ENCODE measurements around the gene ETS2.
"Not testable (repeated sequence)": the region's sequence is repeated elsewhere in the genome, so short reads cannot be mapped to it uniquely, and the experiment has no call there.

ETS2 gene

GRCh38 chr21:38839328-38840286 lies 33.9 kb downstream of the ETS2 start:
- DNase-seq = no peak

- no peak for DNase-seq
These were observed 34.9 kb downstream of the ETS2 start for GRCh38 chr21:38840456-38841300.

GRCh38 chr21:38841472-38841871 lies 35.7 kb downstream of the ETS2 start:
- no peak for DNase-seq

- DNase-seq = no peak
These were observed 36.4 kb downstream of the ETS2 start for GRCh38 chr21:38842079-38842478.

GRCh38 chr21:38843379-38843778 lies 37.6 kb downstream of the ETS2 start:
- DNase-seq = no peak

GRCh38 chr21:38843806-38844503 lies 38.2 kb downstream of the ETS2 start:
- no peak for DNase-seq

GRCh38 chr21:38845374-38845773 lies 39.6 kb downstream of the ETS2 start:
- DNase-seq = not testable (repeated sequence)

- no peak for DNase-seq
These were observed 41.8 kb downstream of the ETS2 start for GRCh38 chr21:38847556-38847955.

- DNase-seq = no peak
These were observed 42.5 kb downstream of the ETS2 start for GRCh38 chr21:38848187-38848609.

- no peak for DNase-seq
These were observed 44.0 kb downstream of the ETS2 start for GRCh38 chr21:38849776-38850175.

GRCh38 chr21:38850277-38850951 lies 44.7 kb downstream of the ETS2 start:
- no peak for DNase-seq

GRCh38 chr21:38851101-38851500 lies 45.4 kb downstream of the ETS2 start:
- no peak for DNase-seq

- DNase-seq = no peak
These were observed 46.5 kb downstream of the ETS2 start for GRCh38 chr21:38852278-38852677.

- DNase-seq = no peak
These were observed 47.0 kb downstream of the ETS2 start for GRCh38 chr21:38852708-38853107.

GRCh38 chr21:38853421-38853919 lies 47.7 kb downstream of the ETS2 start:
- DNase-seq = no peak

- no peak for DNase-seq
These were observed 51.6 kb downstream of the ETS2 start for GRCh38 chr21:38857152-38857825.

- no peak for DNase-seq
These were observed 52.5 kb downstream of the ETS2 start for GRCh38 chr21:38858026-38858811.

- no peak for DNase-seq
These were observed 53.1 kb downstream of the ETS2 start for GRCh38 chr21:38858812-38859205.

- no peak for DNase-seq
These were observed 54.1 kb downstream of the ETS2 start for GRCh38 chr21:38859852-38860251.

- DNase-seq = no peak
These were observed 55.3 kb downstream of the ETS2 start for GRCh38 chr21:38861056-38861455.

Data from activated naive CD4-positive, alpha-beta T cell (primary cell).